ENCODE data around the gene IMPDH1. TPM values are rescaled to one million over a fixed set of nuclear protein-coding genes. Genes with fewer than 3 reads are reported as not detected.

Gene IMPDH1
- total and polyA plus RNA-seq, 4 donors, result 2.4 to 11.1 (median 5.2) TPM

- H3K27ac ChIP-seq (ENCODE audit: low read depth in 1 of 2, low read length in 2 of 2), result no peak overlapping the region
- H3K36me3 ChIP-seq (ENCODE audit: control insufficient read depth in 4 of 4, insufficient read depth in 3 of 4, low read depth in 1 of 4, low read length in 3 of 4), result no peaks in the 10 kb centered on the region
- peaks cover 7 to 15% (median 10%) of the 10 kb centered on the region in 4 donors for H3K4me1 ChIP-seq (ENCODE audit: control insufficient read depth in 4 of 4, insufficient read depth in 4 of 4, low read length in 3 of 4)
- DNase-seq (ENCODE audit: low spot score), result no peak
- 54% methylated on average over 9 of the region's 9 CpGs for WGBS
- H3K27me3 ChIP-seq (ENCODE audit: control insufficient read depth in 4 of 4, insufficient read depth in 4 of 4, low read length in 3 of 4), result no peaks in the 10 kb centered on the region
- H3K4me3 ChIP-seq (ENCODE audit: low read depth in 1 of 3, low read length in 3 of 3), result peak overlapping the region in 1 of 3 donors; percentile 66
- TF ChIP-seq REST (IDR thresholded peaks at IDR 0.05) (no peak), EGR1 (IDR thresholded peaks at IDR 0.05; ENCODE audit: low read depth in 2 of 2) (no peak), HNF4A (conservative IDR thresholded peaks at IDR 0.05) (no peak), SP1 (IDR thresholded peaks at IDR 0.05) (no peak), FOXA1 (IDR thresholded peaks at IDR 0.05) (no peak), RXRA (IDR thresholded peaks at IDR 0.05) (no peak), ATF3 (IDR thresholded peaks at IDR 0.05) (no peak), FOXA2 (IDR thresholded peaks at IDR 0.05) (no peak), NR2F2 (IDR thresholded peaks at IDR 0.05) (no peak), MAX (IDR thresholded peaks at IDR 0.05) (no peak), YY1 (IDR thresholded peaks at IDR 0.05) (no peak), JUND (IDR thresholded peaks at IDR 0.05) (no peak), GABPA (IDR thresholded peaks at IDR 0.05 in 1 of 2, conservative IDR thresholded peaks at IDR 0.05 in 1 of 2) (no peak), RAD21 (IDR thresholded peaks at IDR 0.05) (no peak), ZBTB33 (IDR thresholded peaks at IDR 0.05) (no peak)
- H3K9ac ChIP-seq (ENCODE audit: low read depth in 1 of 2, low read length in 2 of 2), result no peak overlapping the region
- no peaks in the 10 kb centered on the region for H3K9me3 ChIP-seq (ENCODE audit: control insufficient read depth in 4 of 4, low read length in 3 of 4)
Observed at GRCh38 chr7:128360359-128360678, 49.5 kb downstream of the IMPDH1 start.

GRCh38 chr7:128359939-128360338, 49.8 kb downstream of the IMPDH1 start:
- H3K4me3 ChIP-seq (ENCODE audit: low read depth in 1 of 3, low read length in 3 of 3), result no peak overlapping the region
- no peaks in the 10 kb centered on the region for H3K27me3 ChIP-seq (ENCODE audit: control insufficient read depth in 4 of 4, insufficient read depth in 4 of 4, low read length in 3 of 4)
- no peak overlapping the region for H3K27ac ChIP-seq (ENCODE audit: low read depth in 1 of 2, low read length in 2 of 2)
- peaks cover 7 to 15% (median 10%) of the 10 kb centered on the region in 4 donors for H3K4me1 ChIP-seq (ENCODE audit: control insufficient read depth in 4 of 4, insufficient read depth in 4 of 4, low read length in 3 of 4)
- 73% methylated on average over 4 of the region's 4 CpGs for WGBS
- DNase-seq (ENCODE audit: low spot score), result no peak
- H3K9ac ChIP-seq (ENCODE audit: low read depth in 1 of 2, low read length in 2 of 2), result no peak overlapping the region
- no peaks in the 10 kb centered on the region for H3K9me3 ChIP-seq (ENCODE audit: control insufficient read depth in 4 of 4, low read length in 3 of 4)
- no peaks in the 10 kb centered on the region for H3K36me3 ChIP-seq (ENCODE audit: control insufficient read depth in 4 of 4, insufficient read depth in 3 of 4, low read depth in 1 of 4, low read length in 3 of 4)
- no peak for TF ChIP-seq HNF4A (conservative IDR thresholded peaks at IDR 0.05)
- TF ChIP-seq GABPA (IDR thresholded peaks at IDR 0.05 in 1 of 2, conservative IDR thresholded peaks at IDR 0.05 in 1 of 2), result no peak
- no peak for TF ChIP-seq ZBTB33 (IDR thresholded peaks at IDR 0.05)
- no peak for TF ChIP-seq REST (IDR thresholded peaks at IDR 0.05)
- TF ChIP-seq RXRA (IDR thresholded peaks at IDR 0.05), result no peak
- TF ChIP-seq FOXA2 (IDR thresholded peaks at IDR 0.05), result no peak
- no peak for TF ChIP-seq TAF1 (conservative IDR thresholded peaks at IDR 0.05)
- no peak for TF ChIP-seq FOXA1 (IDR thresholded peaks at IDR 0.05)
- TF ChIP-seq RAD21 (IDR thresholded peaks at IDR 0.05), result no peak
- TF ChIP-seq HNF4G (IDR thresholded peaks at IDR 0.05), result no peak
- TF ChIP-seq MAX (IDR thresholded peaks at IDR 0.05), result no peak
- no peak for TF ChIP-seq ATF3 (IDR thresholded peaks at IDR 0.05)
- TF ChIP-seq JUND (IDR thresholded peaks at IDR 0.05), result no peak
- no peak for TF ChIP-seq EGR1 (IDR thresholded peaks at IDR 0.05; ENCODE audit: low read depth in 2 of 2)
- TF ChIP-seq NR2F2 (IDR thresholded peaks at IDR 0.05), result no peak
